B cell (primary cell): Measurements from ENCODE around the gene SAMD4B. TPM values are rescaled to one million over a fixed set of nuclear protein-coding genes. Genes with fewer than 3 reads are reported as not detected.

Source experiments
- ATAC-seq: fragments of 200-7000 bp; cut with Tn5 transposase; one replicate; pipeline ENCODE4 v1.10.0; 2021; ENCODE audit warnings: low read depth, mild to moderate bottlenecking, moderate number of reproducible peaks, moderate library complexity
- CTCF ChIA-PET: fragments of 350-600 bp; sonication (Branson Sonifier 250); formaldehyde crosslinking; loops from one replicate; lab custom pipeline; 2021; ENCODE audit warnings: antibody characterized with exemption, inconsistent platforms; lab: Charles Lee
- POLR2A ChIA-PET: fragments of 350-600 bp; sonication (Branson Sonifier 250); formaldehyde crosslinking; loops from one replicate; lab custom pipeline; 2021; ENCODE audit warnings: antibody characterized with exemption; lab: Charles Lee
- DNase-seq: peaks from one replicate; pipeline ENCODE4 v3.0.0; 2013
- H2AFZ ChIP-seq: 2 replicates; pipeline ENCODE4 v1.6.1; 2012; ENCODE audit warnings: mild to moderate bottlenecking, low read depth, low read length; ENCODE audit not compliant: insufficient read depth, poor library complexity, severe bottlenecking
- H3K27ac ChIP-seq, 2 donors: 1 replicate in 1 of 2; 2 replicates in 1 of 2; pipeline ENCODE4 v1.5.1; 2012 to 2013; ENCODE audit warnings: low read length in 2 of 2, mild to moderate bottlenecking in 2 of 2, moderate library complexity in 1 of 2
- H3K27me3 ChIP-seq, 4 experiments: fragments of 200-600 bp in 1 of 4; sonication (generic) in 1 of 4; replicated peaks in 1 of 4; 1 replicate in 2 of 4; 2 replicates in 2 of 4; pipeline versions ENCODE4 v1.6.1 to v1.7.0; 2013 to 2016; ENCODE audit warnings: low read length in 3 of 4, mild to moderate bottlenecking in 2 of 4, mixed read lengths in 1 of 4, moderate library complexity in 1 of 4; ENCODE audit not compliant: insufficient read depth in 4 of 4, control insufficient read depth in 3 of 4; ENCODE audit errors: control extremely low read depth in 1 of 4
- H3K36me3 ChIP-seq, 2 experiments: replicated peaks in 1 of 2; 1 replicate in 1 of 2; 2 replicates in 1 of 2; pipeline versions ENCODE4 v1.6.1 to v1.7.1; 2013; ENCODE audit warnings: low read length in 1 of 2; ENCODE audit not compliant: insufficient read depth in 2 of 2, control insufficient read depth in 1 of 2; ENCODE audit errors: control extremely low read depth in 1 of 2, extremely low read depth in 1 of 2
- H3K4me1 ChIP-seq, 2 donors: fragments of 200-600 bp in 1 of 2; sonication (generic) in 1 of 2; 1 replicate in 1 of 2; 2 replicates in 1 of 2; pipeline versions ENCODE4 v1.5.1 to v1.6.1; 2013 to 2017; ENCODE audit warnings: low read length in 2 of 2; ENCODE audit not compliant: control insufficient read depth in 2 of 2, insufficient read depth in 2 of 2
- H3K4me2 ChIP-seq: replicated peaks from 2 replicates; pipeline ENCODE3; 2012; ENCODE audit warnings: mild to moderate bottlenecking, low read depth, low read length; ENCODE audit not compliant: poor library complexity, severe bottlenecking
- H3K4me3 ChIP-seq, 5 experiments: fragments of 200-600 bp in 1 of 5; sonication (generic) in 1 of 5; 1 replicate in 3 of 5; 2 replicates in 2 of 5; pipeline versions ENCODE4 v1.5.1 to v1.7.0; 2011 to 2016; ENCODE audit warnings: low read length in 4 of 5, mild to moderate bottlenecking in 4 of 5, low read depth in 2 of 5, control low read depth in 1 of 5, moderate library complexity in 1 of 5; ENCODE audit not compliant: insufficient read depth in 1 of 5; ENCODE audit errors: control extremely low read depth in 1 of 5, extremely low read depth in 1 of 5
- H3K79me2 ChIP-seq: fragments of 200-600 bp; sonication (generic); one replicate; pipeline ENCODE4 v1.6.0; 2016; ENCODE audit warnings: low read length; ENCODE audit not compliant: control insufficient read depth, insufficient read depth
- H3K9ac ChIP-seq: fragments of 200-600 bp; sonication (generic); 2 replicates; pipeline ENCODE4 v1.6.1; 2017; ENCODE audit warnings: mild to moderate bottlenecking, low read length, moderate library complexity
- H3K9me3 ChIP-seq, 3 donors: one replicate each; pipeline versions ENCODE4 v1.6.1 to v1.7.1; 2013; ENCODE audit warnings: low read length in 2 of 3; ENCODE audit not compliant: control insufficient read depth in 2 of 3, insufficient read depth in 1 of 3; ENCODE audit errors: control extremely low read depth in 1 of 3
- H4K20me1 ChIP-seq: 2 replicates; pipeline ENCODE4 v1.6.0; 2012; ENCODE audit warnings: mild to moderate bottlenecking, low read length; ENCODE audit not compliant: insufficient read depth, control insufficient read depth, poor library complexity, severe bottlenecking
- H3K27ac Mint-ChIP-seq: one replicate; pipeline ENCODE4 v1.8.0; 2021; ENCODE audit warnings: mixed read lengths
- H3K27me3 Mint-ChIP-seq: one replicate; pipeline ENCODE4 v1.8.0; 2021; ENCODE audit warnings: mixed read lengths
- H3K4me1 Mint-ChIP-seq: one replicate; pipeline ENCODE4 v1.8.0; 2021; ENCODE audit warnings: mixed read lengths
- H3K4me3 Mint-ChIP-seq: one replicate; pipeline ENCODE4 v1.8.0; 2021; ENCODE audit warnings: mixed read lengths
- H3K9me3 Mint-ChIP-seq: one replicate; pipeline ENCODE4 v1.8.0; 2022; ENCODE audit warnings: mixed read lengths; ENCODE audit not compliant: insufficient read depth
- CTCF ChIP-seq: fragments of 200-600 bp; IDR thresholded peaks from one replicate; pipeline ENCODE4 v1.8.0; 2022; ENCODE audit warnings: antibody characterized with exemption, mild to moderate bottlenecking
- EZH2 ChIP-seq: IDR thresholded peaks from 2 replicates; pipeline ENCODE4 v1.6.1; 2012; ENCODE audit warnings: borderline replicate concordance, low read depth, mild to moderate bottlenecking, moderate library complexity, low read length; ENCODE audit not compliant: insufficient read depth, poor library complexity, severe bottlenecking
- WGBS: methylation state at CpG from one replicate; pipeline ENCODE4 v1.1.5; 2013; ENCODE audit warnings: missing lambda C conversion rate; ENCODE audit not compliant: insufficient coverage; 5-methylcytosine and 5-hydroxymethylcytosine counted together
- intact Hi-C: fragments of 100-400 bp; cut with micrococcal nuclease; formaldehyde crosslinking; loops from one replicate; pipeline ENCODE4 v1.10.0; 2022
- polyA plus RNA-seq: library from polyadenylated mRNA; depleted of rRNA; stranded (reverse); fragments of >200 nt; gene quantifications from 2 replicates; pipeline ENCODE4 v1.2.3, GENCODE V29; 2012
- total RNA-seq, 2 donors: library from RNA; stranded (reverse); fragments of 120-200 nt in 1 of 2; gene quantifications; 1 replicate in 1 of 2; 2 replicates in 1 of 2; pipeline versions ENCODE4 v1.2.3 to v1.2.4, GENCODE V29; 2013 to 2022

Gene SAMD4B
- total and polyA plus RNA-seq, 2 donors (not counting 1 experiment from before 2014, with no cell fraction given) = 87.3 to 90.0 TPM

DNA sequence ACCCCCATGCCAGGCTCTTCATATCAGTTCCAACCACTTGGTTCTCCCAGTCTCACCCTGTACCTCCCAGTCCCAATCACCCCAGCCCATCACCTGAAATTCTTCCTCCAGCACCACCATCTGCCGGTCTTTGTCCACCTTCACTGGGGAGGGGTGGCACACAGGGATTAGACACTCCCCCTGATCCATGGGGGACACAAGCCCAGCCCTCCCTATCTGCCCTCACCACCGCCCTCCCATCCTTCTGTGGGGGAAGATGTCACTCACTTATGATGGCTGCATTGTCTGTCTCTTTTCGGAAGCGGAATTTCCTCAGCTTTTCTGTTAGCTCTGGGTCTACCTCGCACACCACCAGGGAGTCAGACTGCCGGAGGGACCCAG lies 7.1 kb upstream of the SAMD4B start:
- CTCF ChIA-PET = interaction anchor here (0.5 to 3.9 kb wide), 6 partner anchors 8 to 226 kb away, joined by 3 to 12 read pairs (median 4); no protein-coding TSS in a partner anchor
- H3K9ac ChIP-seq = peak overlapping the region; percentile 84
- H2AFZ ChIP-seq = peak overlapping the region; percentile 70

More for the DNA sequence above, 7.1 kb upstream of the SAMD4B start:
- H3K4me3 Mint-ChIP-seq = peak overlapping the region; percentile 99
- peak overlapping the region; percentile 99 for H3K27ac Mint-ChIP-seq
- POLR2A ChIA-PET = interaction anchor here (1.6 to 2.1 kb wide), 2 partner anchors 56 to 101 kb away, joined by 7 to 10 read pairs; partner anchors contain the start of genes MED29, PAF1 and RPS16
- no peaks in the 10 kb centered on the region for H3K9me3 Mint-ChIP-seq
- intact Hi-C loops = no loop called here
- H3K4me3 ChIP-seq = peak overlapping the region; percentile 39 to 98 (median 80)
- H3K79me2 ChIP-seq = peaks cover 52% of the 10 kb centered on the region
- H3K4me2 ChIP-seq = peak overlapping the region; percentile 95
- peaks cover 53% of the 10 kb centered on the region for H3K4me1 Mint-ChIP-seq
- TF ChIP-seq CTCF = no peak
- no peak for TF ChIP-seq EZH2
- DNase-seq (no peak), ATAC-seq (peak; percentile 4)
- peaks cover 38 to 43% of the 10 kb centered on the region in 2 donors for H3K4me1 ChIP-seq
- H3K9me3 ChIP-seq = peaks cover 0 to 3% (median 0%) of the 10 kb centered on the region in 3 donors
- peaks cover 20% of the 10 kb centered on the region for H4K20me1 ChIP-seq
- 0% methylated on average over 5 of the region's 6 CpGs for WGBS
- H3K27ac ChIP-seq = peak overlapping the region; percentile 84 to 88
- peaks cover under 1 to 15% of the 10 kb centered on the region in 2 experiments for H3K36me3 ChIP-seq
- H3K27me3 Mint-ChIP-seq = no peaks in the 10 kb centered on the region
- H3K27me3 ChIP-seq = no peaks in the 10 kb centered on the region
